GM12891 (cell line): ENCODE data around the gene LAPTM5.

Source experiments
- PAX5 ChIP-seq: IDR thresholded peaks from 2 replicates; pipeline ENCODE4 v1.6.1; 2011; ENCODE audit warnings: low read length, moderate library complexity, mild to moderate bottlenecking; ENCODE audit not compliant: insufficient read depth, severe bottlenecking
- POLR2A ChIP-seq: IDR thresholded peaks from 2 replicates; pipeline ENCODE4 v1.6.1; 2011; ENCODE audit warnings: low read depth, low read length, control low read depth
- POLR2AphosphoS5 ChIP-seq: IDR thresholded peaks from 2 replicates; pipeline ENCODE4 v1.6.1; 2011; ENCODE audit warnings: low read depth, low read length, control low read depth
- SPI1 ChIP-seq: IDR thresholded peaks from 2 replicates; pipeline ENCODE4 v1.6.1; 2011; ENCODE audit warnings: low read depth, low read length, control low read depth
- TAF1 ChIP-seq: IDR thresholded peaks from 2 replicates; pipeline ENCODE4 v1.6.1; 2011; ENCODE audit warnings: low read depth, low read length, control low read depth

DNA sequence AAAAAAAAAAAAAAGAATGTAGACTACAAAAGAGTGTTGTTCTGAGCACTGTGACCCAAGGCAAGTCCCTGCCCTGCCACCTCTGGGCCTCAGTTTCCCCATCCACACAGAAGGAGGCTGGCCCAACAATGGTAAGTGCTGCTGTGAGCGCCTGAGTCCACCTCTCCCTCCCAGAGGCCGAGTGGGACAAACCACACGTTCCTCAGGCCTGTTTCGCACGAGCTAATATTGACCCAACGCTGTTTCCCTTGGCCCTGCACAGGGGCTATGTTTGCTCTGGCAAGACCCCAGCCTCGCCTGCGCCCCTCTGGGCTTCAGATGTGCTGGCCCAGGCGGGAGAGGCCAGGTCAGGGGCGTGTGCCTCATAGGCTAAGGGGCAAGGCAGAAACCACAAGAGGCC is 12.6 kb upstream of the LAPTM5 start:
- TF ChIP-seq POLR2A = no peak
- no peak for TF ChIP-seq POLR2AphosphoS5
- TF ChIP-seq SPI1 = no peak
- TF ChIP-seq TAF1 = no peak
- no peak for TF ChIP-seq PAX5
